ENCODE measurements around the gene DNASE1L1.

GRCh38 chrX:154412468-154412867, 3.4 kb upstream of the DNASE1L1 start:
- TF ChIP-seq, protein P1, sequence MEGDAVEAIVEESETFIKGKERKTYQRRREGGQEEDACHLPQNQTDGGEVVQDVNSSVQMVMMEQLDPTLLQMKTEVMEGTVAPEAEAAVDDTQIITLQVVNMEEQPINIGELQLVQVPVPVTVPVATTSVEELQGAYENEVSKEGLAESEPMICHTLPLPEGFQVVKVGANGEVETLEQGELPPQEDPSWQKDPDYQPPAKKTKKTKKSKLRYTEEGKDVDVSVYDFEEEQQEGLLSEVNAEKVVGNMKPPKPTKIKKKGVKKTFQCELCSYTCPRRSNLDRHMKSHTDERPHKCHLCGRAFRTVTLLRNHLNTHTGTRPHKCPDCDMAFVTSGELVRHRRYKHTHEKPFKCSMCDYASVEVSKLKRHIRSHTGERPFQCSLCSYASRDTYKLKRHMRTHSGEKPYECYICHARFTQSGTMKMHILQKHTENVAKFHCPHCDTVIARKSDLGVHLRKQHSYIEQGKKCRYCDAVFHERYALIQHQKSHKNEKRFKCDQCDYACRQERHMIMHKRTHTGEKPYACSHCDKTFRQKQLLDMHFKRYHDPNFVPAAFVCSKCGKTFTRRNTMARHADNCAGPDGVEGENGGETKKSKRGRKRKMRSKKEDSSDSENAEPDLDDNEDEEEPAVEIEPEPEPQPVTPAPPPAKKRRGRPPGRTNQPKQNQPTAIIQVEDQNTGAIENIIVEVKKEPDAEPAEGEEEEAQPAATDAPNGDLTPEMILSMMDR (conservative IDR thresholded peaks at IDR 0.05; ENCODE audit: low read depth, low read length) = no peak
- no peak for TF ChIP-seq EZH2 (IDR thresholded peaks at IDR 0.05; ENCODE audit: borderline replicate concordance, low read depth, low read length, poor library complexity, severe bottlenecking)

All from A673 (cell line).